Ishikawa (cell line): ENCODE measurements around the gene PNMA6E.
A peak's percentile ranks its signal among the peaks of the same experiment; 100 is the strongest.

Experiments used
- CEBPB ChIP-seq: IDR thresholded peaks from 2 replicates; pipeline ENCODE4 v1.6.1; 2012
- CREB1 ChIP-seq: IDR thresholded peaks from 2 replicates; pipeline ENCODE4 v1.6.1; 2012; ENCODE audit warnings: low read depth
- EGR1 ChIP-seq: IDR thresholded peaks from 2 replicates; pipeline ENCODE4 v1.6.1; 2012
- EP300 ChIP-seq: IDR thresholded peaks from 2 replicates; pipeline ENCODE4 v1.6.1; 2012; ENCODE audit warnings: borderline replicate concordance
- FOXM1 ChIP-seq: IDR thresholded peaks from 2 replicates; pipeline ENCODE4 v1.6.1; 2012; ENCODE audit warnings: low read depth, borderline replicate concordance
- NFIC ChIP-seq: IDR thresholded peaks from 2 replicates; pipeline ENCODE4 v1.6.1; 2012
- RAD21 ChIP-seq: IDR thresholded peaks from 2 replicates; pipeline ENCODE4 v1.6.1; 2012; ENCODE audit warnings: low read depth
- TAF1 ChIP-seq: IDR thresholded peaks from 2 replicates; pipeline ENCODE4 v1.6.1; 2012; ENCODE audit warnings: low read depth, mild to moderate bottlenecking
- TCF12 ChIP-seq: IDR thresholded peaks from 2 replicates; pipeline ENCODE4 v1.6.1; 2012; ENCODE audit warnings: low read depth
- TEAD4 ChIP-seq: IDR thresholded peaks from 2 replicates; pipeline ENCODE4 v1.6.1; 2012
- YY1 ChIP-seq: IDR thresholded peaks from 2 replicates; pipeline ENCODE4 v1.6.1; 2012; ENCODE audit warnings: low read depth
- ZBTB7A ChIP-seq: IDR thresholded peaks from 2 replicates; pipeline ENCODE4 v1.6.1; 2012; ENCODE audit warnings: low read depth
- TF ChIP-seq, protein P1 (sequence below): IDR thresholded peaks from 2 replicates; pipeline ENCODE4 v1.6.1; 2012; ENCODE audit warnings: low read depth, mild to moderate bottlenecking
- TF ChIP-seq, protein P2 (sequence below): IDR thresholded peaks from 2 replicates; pipeline ENCODE4 v1.6.1; 2012
- TF ChIP-seq, protein P3 (sequence below): IDR thresholded peaks from 2 replicates; pipeline ENCODE4 v1.6.1; 2012

Gene PNMA6E

DNA sequence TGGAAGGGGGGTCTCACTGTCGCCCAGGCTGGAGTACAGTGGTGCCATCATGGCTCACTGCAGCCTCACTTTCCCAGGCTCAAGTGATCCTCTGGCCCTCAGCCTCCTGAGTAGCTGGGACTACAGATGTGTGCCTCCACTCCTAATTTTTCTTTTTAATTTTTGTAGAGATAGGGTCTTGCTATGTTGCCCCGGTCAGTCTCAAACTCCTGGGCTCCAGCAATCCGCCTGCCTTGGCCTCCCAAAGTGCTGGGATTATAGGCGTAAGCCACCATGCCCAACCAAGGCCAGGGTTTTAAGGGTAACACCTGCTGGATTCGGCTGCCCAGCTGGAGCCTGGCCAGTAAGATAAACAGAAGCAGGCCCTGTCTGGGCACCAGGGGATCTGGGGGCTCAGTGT lies 41.3 kb upstream of the PNMA6E start:
- TF ChIP-seq, protein P1, sequence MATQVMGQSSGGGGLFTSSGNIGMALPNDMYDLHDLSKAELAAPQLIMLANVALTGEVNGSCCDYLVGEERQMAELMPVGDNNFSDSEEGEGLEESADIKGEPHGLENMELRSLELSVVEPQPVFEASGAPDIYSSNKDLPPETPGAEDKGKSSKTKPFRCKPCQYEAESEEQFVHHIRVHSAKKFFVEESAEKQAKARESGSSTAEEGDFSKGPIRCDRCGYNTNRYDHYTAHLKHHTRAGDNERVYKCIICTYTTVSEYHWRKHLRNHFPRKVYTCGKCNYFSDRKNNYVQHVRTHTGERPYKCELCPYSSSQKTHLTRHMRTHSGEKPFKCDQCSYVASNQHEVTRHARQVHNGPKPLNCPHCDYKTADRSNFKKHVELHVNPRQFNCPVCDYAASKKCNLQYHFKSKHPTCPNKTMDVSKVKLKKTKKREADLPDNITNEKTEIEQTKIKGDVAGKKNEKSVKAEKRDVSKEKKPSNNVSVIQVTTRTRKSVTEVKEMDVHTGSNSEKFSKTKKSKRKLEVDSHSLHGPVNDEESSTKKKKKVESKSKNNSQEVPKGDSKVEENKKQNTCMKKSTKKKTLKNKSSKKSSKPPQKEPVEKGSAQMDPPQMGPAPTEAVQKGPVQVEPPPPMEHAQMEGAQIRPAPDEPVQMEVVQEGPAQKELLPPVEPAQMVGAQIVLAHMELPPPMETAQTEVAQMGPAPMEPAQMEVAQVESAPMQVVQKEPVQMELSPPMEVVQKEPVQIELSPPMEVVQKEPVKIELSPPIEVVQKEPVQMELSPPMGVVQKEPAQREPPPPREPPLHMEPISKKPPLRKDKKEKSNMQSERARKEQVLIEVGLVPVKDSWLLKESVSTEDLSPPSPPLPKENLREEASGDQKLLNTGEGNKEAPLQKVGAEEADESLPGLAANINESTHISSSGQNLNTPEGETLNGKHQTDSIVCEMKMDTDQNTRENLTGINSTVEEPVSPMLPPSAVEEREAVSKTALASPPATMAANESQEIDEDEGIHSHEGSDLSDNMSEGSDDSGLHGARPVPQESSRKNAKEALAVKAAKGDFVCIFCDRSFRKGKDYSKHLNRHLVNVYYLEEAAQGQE = no peak
- TF ChIP-seq, protein P2, sequence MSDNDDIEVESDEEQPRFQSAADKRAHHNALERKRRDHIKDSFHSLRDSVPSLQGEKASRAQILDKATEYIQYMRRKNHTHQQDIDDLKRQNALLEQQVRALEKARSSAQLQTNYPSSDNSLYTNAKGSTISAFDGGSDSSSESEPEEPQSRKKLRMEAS = no peak
- TF ChIP-seq CEBPB = no peak
- TF ChIP-seq EP300 = no peak
- TF ChIP-seq YY1 = no peak

DNA sequence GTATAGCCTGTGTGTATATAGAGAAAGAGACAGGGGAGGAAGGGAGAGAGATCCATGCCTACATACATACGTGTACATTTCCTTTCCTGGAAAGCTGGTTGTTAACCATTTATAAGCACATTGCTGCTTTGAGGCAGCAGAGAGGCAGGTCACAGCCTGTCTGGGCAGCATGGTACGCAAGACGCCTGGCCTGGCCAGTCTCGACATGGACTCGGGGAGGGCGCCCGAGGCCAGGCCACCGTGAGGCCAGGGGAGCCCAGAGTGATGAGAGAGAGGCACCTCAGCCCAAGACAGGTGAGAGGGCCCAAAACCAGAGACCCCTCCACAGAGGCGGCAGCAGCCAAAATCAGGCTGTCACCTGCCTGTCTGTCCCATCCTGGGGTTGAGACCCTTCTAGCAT lies 40.8 kb upstream of the PNMA6E start:
- no peak for TF ChIP-seq YY1
- TF ChIP-seq CEBPB = no peak
- TF ChIP-seq, protein P2 = no peak
- no peak for TF ChIP-seq FOXM1
- TF ChIP-seq RAD21 = no peak
- TF ChIP-seq, protein P1 = no peak
- no peak for TF ChIP-seq TAF1
- TF ChIP-seq, protein P3, sequence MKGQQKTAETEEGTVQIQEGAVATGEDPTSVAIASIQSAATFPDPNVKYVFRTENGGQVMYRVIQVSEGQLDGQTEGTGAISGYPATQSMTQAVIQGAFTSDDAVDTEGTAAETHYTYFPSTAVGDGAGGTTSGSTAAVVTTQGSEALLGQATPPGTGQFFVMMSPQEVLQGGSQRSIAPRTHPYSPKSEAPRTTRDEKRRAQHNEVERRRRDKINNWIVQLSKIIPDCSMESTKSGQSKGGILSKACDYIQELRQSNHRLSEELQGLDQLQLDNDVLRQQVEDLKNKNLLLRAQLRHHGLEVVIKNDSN = no peak
- TF ChIP-seq EGR1 = no peak
- no peak for TF ChIP-seq EP300
- no peak for TF ChIP-seq NFIC
- no peak for TF ChIP-seq ZBTB7A

DNA sequence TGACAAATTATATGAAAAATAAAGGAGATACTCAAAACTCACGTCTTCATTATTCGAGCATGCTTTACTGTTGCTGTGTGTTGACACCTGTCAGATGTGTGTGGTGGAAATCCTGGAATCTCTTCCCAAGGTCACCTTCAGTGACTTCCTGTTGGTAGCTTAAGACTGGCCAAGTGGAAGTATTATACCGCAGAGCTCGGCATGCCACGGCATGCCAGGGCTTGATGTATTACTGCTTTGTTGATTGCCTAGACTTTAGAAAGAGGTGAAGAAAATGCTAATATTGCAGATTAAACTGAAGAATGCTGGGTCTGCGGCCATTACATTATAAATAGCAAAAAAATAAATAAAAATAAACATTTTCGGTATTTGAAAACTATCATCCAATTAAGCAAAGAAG lies 40.1 kb upstream of the PNMA6E start:
- TF ChIP-seq YY1 (no peak), NFIC (no peak), TEAD4 (no peak)
- TF ChIP-seq, protein P2 = no peak
- TF ChIP-seq, protein P3 = no peak

DNA sequence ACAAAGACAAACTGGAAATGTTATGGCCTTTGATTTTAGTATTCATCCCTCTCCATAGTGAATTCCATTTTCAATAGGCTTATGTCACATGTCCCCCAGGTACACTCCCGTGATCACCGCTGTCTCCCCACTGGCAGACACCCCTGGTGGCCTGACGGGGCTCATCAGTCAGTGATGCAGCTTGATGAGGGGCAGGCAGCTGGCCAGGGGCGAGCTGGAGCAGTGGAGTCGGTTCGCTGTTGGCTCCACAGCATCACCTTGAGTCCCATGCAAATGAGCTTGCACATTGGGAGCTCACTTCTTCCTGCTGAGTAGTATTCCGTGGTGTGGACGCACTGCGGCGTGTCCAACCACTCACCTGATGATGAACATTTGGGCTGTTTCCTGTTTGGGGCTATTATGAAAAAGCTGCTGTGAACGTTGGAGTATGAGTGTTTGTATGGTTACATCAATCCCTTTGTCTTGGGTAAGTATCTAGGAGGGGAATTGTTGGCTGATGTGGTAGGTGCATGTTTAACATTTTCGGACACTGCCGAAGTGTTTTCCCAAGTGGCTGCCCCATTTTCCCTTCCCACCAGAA lies 39.5 kb upstream of the PNMA6E start:
- TF ChIP-seq FOXM1 = no peak
- TF ChIP-seq, protein P2 = no peak
- no peak for TF ChIP-seq TCF12
- TF ChIP-seq YY1 = no peak

DNA sequence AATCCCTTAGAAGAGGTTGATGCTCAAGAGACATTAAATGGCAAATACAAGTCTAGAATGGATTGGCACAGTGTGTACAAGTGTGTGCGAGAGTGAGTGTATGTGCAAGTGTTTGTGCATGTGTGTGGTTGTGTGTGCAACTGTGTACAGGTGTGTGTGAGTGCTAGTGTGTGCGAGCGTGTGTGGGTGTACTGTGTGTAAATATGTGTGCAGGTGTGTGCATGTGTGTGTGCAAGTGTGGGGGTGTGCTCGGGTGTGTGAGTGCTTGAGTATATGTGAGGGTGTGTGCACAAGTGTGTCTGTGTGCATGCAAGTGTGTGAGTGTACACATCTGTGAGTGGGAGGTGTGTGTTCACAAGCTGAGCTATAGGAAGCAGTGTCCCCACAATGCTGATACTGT lies 38.8 kb upstream of the PNMA6E start:
- no peak for TF ChIP-seq ZBTB7A
- no peak for TF ChIP-seq CEBPB
- no peak for TF ChIP-seq EP300
- no peak for TF ChIP-seq YY1
- no peak for TF ChIP-seq TCF12

DNA sequence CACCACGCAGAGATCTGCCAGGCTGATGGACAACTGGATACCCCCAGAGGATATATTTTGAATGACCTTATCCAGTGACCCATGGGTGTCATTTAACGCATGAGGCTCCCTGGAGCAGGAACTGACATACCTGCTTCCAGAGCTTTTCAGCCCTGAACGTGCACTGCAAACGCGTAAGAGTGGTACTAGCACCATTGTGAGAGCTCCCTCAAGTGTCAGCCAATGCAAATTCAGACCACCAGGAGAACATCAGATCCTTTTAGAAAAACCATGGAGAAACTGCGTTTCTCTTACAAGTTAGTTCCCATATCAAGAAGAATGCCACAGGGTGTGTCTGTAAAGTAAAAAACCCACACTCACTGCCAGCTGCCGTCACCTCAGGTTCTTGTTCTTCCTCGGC lies 37.4 kb upstream of the PNMA6E start:
- TF ChIP-seq, protein P2 = no peak
- TF ChIP-seq RAD21 = peak; percentile 62

DNA sequence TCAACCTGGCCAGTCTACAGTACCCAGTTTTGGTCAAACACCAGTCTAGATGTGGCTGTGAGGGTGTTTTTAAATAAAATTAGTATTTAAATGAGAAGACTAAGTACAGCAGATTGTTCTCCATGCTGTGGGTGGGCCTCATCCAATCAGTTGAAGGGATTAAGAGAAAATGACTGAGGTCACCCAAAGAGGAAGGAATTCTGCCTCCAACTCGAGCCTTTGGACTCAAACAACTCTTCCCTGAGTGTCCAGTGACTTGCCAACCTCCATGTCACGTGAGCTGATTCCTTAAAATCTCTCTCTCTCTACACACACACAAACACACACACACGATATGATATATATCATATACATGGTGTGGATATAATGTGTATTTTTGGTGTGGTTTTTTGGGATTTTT lies 34.7 kb upstream of the PNMA6E start:
- no peak for TF ChIP-seq ZBTB7A
- TF ChIP-seq CREB1 = no peak
- TF ChIP-seq TCF12 = no peak
- TF ChIP-seq, protein P3 = no peak
- no peak for TF ChIP-seq EGR1
- no peak for TF ChIP-seq EP300
- no peak for TF ChIP-seq NFIC
- TF ChIP-seq, protein P2 = no peak
- TF ChIP-seq, protein P1 = no peak
- TF ChIP-seq FOXM1 = no peak
- TF ChIP-seq CEBPB = no peak
- TF ChIP-seq YY1 = no peak
- TF ChIP-seq RAD21 = no peak
- TF ChIP-seq TAF1 = no peak
- TF ChIP-seq TEAD4 = no peak
